OCI-LY3 (cell line): ENCODE data around the gene SERGEF.

ENCODE experiments used
- H2AFZ ChIP-seq: fragments of 200-600, 300-600 bp; shearing (Covaris generic); 2 replicates; pipeline ENCODE4 v1.6.0; 2014; ENCODE audit warnings: antibody characterized with exemption, low read depth, low read length
- H3K27ac ChIP-seq: fragments of 200-600, 300-600 bp; sonication (generic); 2 replicates; pipeline ENCODE4 v1.5.1; 2014; ENCODE audit warnings: mild to moderate bottlenecking, low read length, moderate library complexity, mixed read lengths
- H3K27me3 ChIP-seq: fragments of 200-600, 300-600 bp; sonication (generic); 2 replicates; pipeline ENCODE4 v1.6.1; 2014; ENCODE audit warnings: low read depth, low read length, mixed read lengths
- H3K36me3 ChIP-seq: fragments of 200-600, 300-600 bp; sonication (generic); replicated peaks from 2 replicates; pipeline ENCODE3; 2014; ENCODE audit warnings: low read depth, low read length, mixed read lengths
- H3K4me1 ChIP-seq: fragments of 300-600, 200-600 bp; sonication (generic); 2 replicates; pipeline ENCODE4 v1.6.1; 2014; ENCODE audit warnings: low read length, mixed read lengths
- H3K4me2 ChIP-seq: fragments of 200-600, 300-600 bp; sonication (generic); 2 replicates; pipeline ENCODE4 v1.6.1; 2014; ENCODE audit warnings: low read length, mixed read lengths
- H3K4me3 ChIP-seq: fragments of 300-600, 200-600 bp; sonication (generic); 2 replicates; pipeline ENCODE4 v1.5.1; 2014; ENCODE audit warnings: antibody characterized with exemption, mild to moderate bottlenecking, low read length, moderate library complexity
- H3K79me2 ChIP-seq: fragments of 300-600, 200-600 bp; shearing (Covaris generic); 2 replicates; pipeline ENCODE4 v1.6.1; 2014; ENCODE audit warnings: mild to moderate bottlenecking, low read length, mixed read lengths
- H3K9ac ChIP-seq: fragments of 300-600, 200-600 bp; shearing (Covaris generic); 2 replicates; pipeline ENCODE4 v1.6.0; 2014; ENCODE audit warnings: mild to moderate bottlenecking, low read length, moderate library complexity
- H3K9me3 ChIP-seq: fragments of 200-600, 300-600 bp; shearing (Covaris generic); 2 replicates; pipeline ENCODE4 v1.6.1; 2014; ENCODE audit warnings: low read length, mixed read lengths; ENCODE audit not compliant: insufficient read depth
- H4K20me1 ChIP-seq: fragments of 200-600, 300-600 bp; sonication (generic); 2 replicates; pipeline ENCODE4 v1.6.1; 2016; ENCODE audit warnings: low read length, mixed read lengths; ENCODE audit not compliant: insufficient read depth
- CTCF ChIP-seq: fragments of 200-600, 300-600 bp; sonication (generic); IDR thresholded peaks from 2 replicates; pipeline ENCODE4 v1.5.1; 2014; ENCODE audit warnings: antibody characterized with exemption, low read length, low read depth
- EZH2phosphoT487 ChIP-seq: fragments of 200-600 bp; shearing (Covaris generic); IDR thresholded peaks from 2 replicates; pipeline ENCODE4 v1.6.1; 2018; ENCODE audit warnings: antibody characterized with exemption, mixed run types, low read depth

Gene SERGEF

GRCh38 chr11:17753641-17754040 lies 259.2 kb downstream of the SERGEF start:
- Histone ChIP-seq H3K27ac (no peak overlapping the region), H3K9me3 (no peaks in the 10 kb centered on the region), H2AFZ (no peak overlapping the region), H4K20me1 (no peaks in the 10 kb centered on the region), H3K9ac (no peak overlapping the region), H3K4me2 (no peak overlapping the region), H3K36me3 (no peaks in the 10 kb centered on the region), H3K4me3 (no peak overlapping the region), H3K79me2 (no peaks in the 10 kb centered on the region), H3K4me1 (no peaks in the 10 kb centered on the region), H3K27me3 (peaks cover 16% of the 10 kb centered on the region; the same call in 1 of the 2 replicates)
- no peak for TF ChIP-seq CTCF
- TF ChIP-seq EZH2phosphoT487 = no peak

- Histone ChIP-seq H3K36me3 (no peaks in the 10 kb centered on the region), H3K4me2 (no peak overlapping the region), H4K20me1 (no peaks in the 10 kb centered on the region), H3K9me3 (no peaks in the 10 kb centered on the region), H3K79me2 (no peaks in the 10 kb centered on the region), H3K9ac (no peak overlapping the region), H3K4me3 (no peak overlapping the region), H3K27ac (no peak overlapping the region), H3K27me3 (peaks cover 13% of the 10 kb centered on the region; the same call in 1 of the 2 replicates), H2AFZ (no peak overlapping the region), H3K4me1 (no peaks in the 10 kb centered on the region)
- TF ChIP-seq CTCF (no peak), EZH2phosphoT487 (no peak)
Observed at GRCh38 chr11:17753153-17753552, 259.7 kb downstream of the SERGEF start.

GRCh38 chr11:17752144-17752543 lies 260.7 kb downstream of the SERGEF start:
- Histone ChIP-seq H3K79me2 (no peaks in the 10 kb centered on the region), H2AFZ (no peak overlapping the region), H3K4me1 (no peaks in the 10 kb centered on the region), H3K36me3 (no peaks in the 10 kb centered on the region), H3K27me3 (peaks cover 13% of the 10 kb centered on the region; the same call in 1 of the 2 replicates), H3K4me3 (no peak overlapping the region), H4K20me1 (no peaks in the 10 kb centered on the region), H3K4me2 (no peak overlapping the region), H3K9ac (no peak overlapping the region), H3K9me3 (no peaks in the 10 kb centered on the region), H3K27ac (no peak overlapping the region)
- TF ChIP-seq CTCF (no peak), EZH2phosphoT487 (no peak)

- no peak overlapping the region for H3K4me2 ChIP-seq
Observed at GRCh38 chr11:17751558-17751957, 261.3 kb downstream of the SERGEF start.

More at GRCh38 chr11:17751558-17751957, 261.3 kb downstream of the SERGEF start:
- Histone ChIP-seq H3K27me3 (peaks cover 13% of the 10 kb centered on the region; the same call in 1 of the 2 replicates), H2AFZ (no peak overlapping the region), H3K79me2 (no peaks in the 10 kb centered on the region), H3K36me3 (no peaks in the 10 kb centered on the region), H3K9ac (no peak overlapping the region), H4K20me1 (no peaks in the 10 kb centered on the region), H3K4me1 (no peaks in the 10 kb centered on the region), H3K9me3 (no peaks in the 10 kb centered on the region), H3K27ac (no peak overlapping the region), H3K4me3 (no peak overlapping the region)
- no peak for TF ChIP-seq EZH2phosphoT487
- TF ChIP-seq CTCF = no peak
